ENCODE data around the gene USP54. TPM values are rescaled to one million over a fixed set of nuclear protein-coding genes. Genes with fewer than 3 reads are reported as not detected.
A peak's percentile ranks its signal among the peaks of the same experiment; 100 is the strongest.

The USP54 gene
- total and polyA plus RNA-seq, 2 experiments from 2014 or later, result 15.1 to 27.4 TPM

GRCh38 chr10:73553761-73554160 lies 37.4 kb downstream of the USP54 start (continued):
- TF ChIP-seq REST (IDR thresholded peaks at IDR 0.05; ENCODE audit: unreplicated experiment) (no peak), CTCF (conservative IDR thresholded peaks at IDR 0.05; ENCODE audit: low read depth in 2 of 2) (no peak), ETS1 (IDR thresholded peaks at IDR 0.05) (no peak)

- Histone ChIP-seq H3K79me2 (replicated peaks; ENCODE audit: insufficient read depth) (no peaks in the 10 kb centered on the region), H3K27ac (ENCODE audit: low read depth) (no peak overlapping the region), H4K20me1 (replicated peaks; ENCODE audit: insufficient read depth) (no peaks in the 10 kb centered on the region), H3K4me2 (no peak overlapping the region), H3K4me1 (ENCODE audit: insufficient read depth) (no peaks in the 10 kb centered on the region), H2AFZ (no peak overlapping the region), H3K9me2 (ENCODE audit: insufficient read depth) (no peaks in the 10 kb centered on the region), H3K4me3 (no peak overlapping the region), H3K36me3 (ENCODE audit: insufficient read depth) (no peaks in the 10 kb centered on the region), H3F3A (replicated peaks; ENCODE audit: low read depth) (no peaks in the 10 kb centered on the region), H3K27me3 (ENCODE audit: insufficient read depth) (no peaks in the 10 kb centered on the region)
- Mint-ChIP-seq H3K9me3 (no peaks in the 10 kb centered on the region), H3K27ac (0 out of 2 replicates have a peak overlapping the region, but pooled peaks have one; percentile 13), H3K4me3 (no peak overlapping the region), H3K36me3 (ENCODE audit: low read depth) (peaks cover 2% of the 10 kb centered on the region; the same call in 1 of the 3 replicates), H3K27me3 (ENCODE audit: insufficient read depth, low read depth, poor library complexity) (no peaks in the 10 kb centered on the region), H3K4me1 (no peaks in the 10 kb centered on the region)
- DNase-seq (ENCODE audit: low spot score) (peak; percentile 6), ATAC-seq (peak; percentile 69)
- no peak for TF ChIP-seq NANOG (IDR thresholded peaks at IDR 0.05; ENCODE audit: borderline replicate concordance)
- TF ChIP-seq ZNF114 (CRISPR knock-in tag; IDR thresholded peaks at IDR 0.05), result no peak
- TF ChIP-seq REST (IDR thresholded peaks at IDR 0.05; ENCODE audit: unreplicated experiment), result no peak
- TF ChIP-seq EZH2 (IDR thresholded peaks at IDR 0.05; ENCODE audit: low read depth, unreplicated experiment), result no peak
- no peak for TF ChIP-seq JUNB (IDR thresholded peaks at IDR 0.05; ENCODE audit: unreplicated experiment)
- no peak for TF ChIP-seq STAT1 (IDR thresholded peaks at IDR 0.05; ENCODE audit: unreplicated experiment)
- no peak for TF ChIP-seq EZH2phosphoT487 (IDR thresholded peaks at IDR 0.05; ENCODE audit: unreplicated experiment)
- TF ChIP-seq ETS1 (IDR thresholded peaks at IDR 0.05), result no peak
- TF ChIP-seq ZNF331 (CRISPR knock-in tag; IDR thresholded peaks at IDR 0.05; ENCODE audit: low read depth), result no peak
- TF ChIP-seq POLR2AphosphoS5 (IDR thresholded peaks at IDR 0.05; ENCODE audit: low read depth), result no peak
These were observed 38.1 kb downstream of the USP54 start for GRCh38 chr10:73552819-73553715.

Measured in GM23338 (cell line).